ENCODE data around the gene SOX8. TPM values are rescaled to one million over a fixed set of nuclear protein-coding genes. Genes with fewer than 3 reads are reported as not detected.

Gene SOX8
- total RNA-seq, 8 experiments from 2014 or later = 0.51 to 16.3 (median 4.2) TPM

GRCh38 chr16:970766-971581, 10.6 kb upstream of the SOX8 start, which contains the start of gene LMF1:
LMF1 (minus strand) TSS chr16:970984; CDS start chr16:970980, 4 bp downstream.
- peak; percentile 81 to 93 (median 84) for ATAC-seq (replicated peaks in 6 of 8)
- Histone ChIP-seq H3K4me1 (replicated peaks in 1 of 2) (peaks cover 20 to 33% of the 10 kb centered on the region in 2 donors), H3K27ac (peak within 1 kb of the TSS; percentile 81 to 83), H3K4me3 (peak within 1 kb of the TSS; percentile 61 to 86 (median 77))
- WGBS, 10 experiments = 40% methylated on average over 1 of the region's 71 CpGs; no CpG with 5 or more reads in 9 of the 10 experiments
- in situ Hi-C loops (cut with MboI; ENCODE audit: low pct_unique_long_range_greater_than_20kb in 2 of 9, low sequenced_read_pairs in 9 of 9, unreplicated experiment in 9 of 9) = no loop called here

GRCh38 chr16:971582-971905, 10.0 kb upstream of the SOX8 start:
- Histone ChIP-seq H3K4me1 (replicated peaks in 1 of 2) (peaks cover 25 to 38% of the 10 kb centered on the region in 2 donors), H3K4me3 (no peak overlapping the region), H3K27ac (no peak overlapping the region)
- no peak for ATAC-seq (replicated peaks in 6 of 8)
- in situ Hi-C loops (cut with MboI; ENCODE audit: low pct_unique_long_range_greater_than_20kb in 2 of 9, low sequenced_read_pairs in 9 of 9, unreplicated experiment in 9 of 9) = no loop called here
- 40 to 100% (median 95%) methylated on average over 1 to 4 of the region's 5 CpGs; no CpG with 5 or more reads in 1 of the 10 experiments for WGBS, 10 experiments

- no peak overlapping the region for H3K27ac ChIP-seq
- in situ Hi-C loops (cut with MboI; ENCODE audit: low pct_unique_long_range_greater_than_20kb in 2 of 9, low sequenced_read_pairs in 9 of 9, unreplicated experiment in 9 of 9) = no loop called here
- H3K4me3 ChIP-seq = no peak overlapping the region
- peaks cover 30 to 43% of the 10 kb centered on the region in 2 donors for H3K4me1 ChIP-seq (replicated peaks in 1 of 2)
- WGBS, 10 experiments = 57 to 100% (median 91%) methylated on average over 2 to 6 of the region's 8 CpGs
- ATAC-seq (replicated peaks in 6 of 8) = no peak
These were observed 9.6 kb upstream of the SOX8 start for GRCh38 chr16:971981-972315.

- no peak for ATAC-seq (replicated peaks in 6 of 8)
- in situ Hi-C loops (cut with MboI; ENCODE audit: low pct_unique_long_range_greater_than_20kb in 2 of 9, low sequenced_read_pairs in 9 of 9, unreplicated experiment in 9 of 9) = no loop called here
- Histone ChIP-seq H3K4me3 (no peak overlapping the region), H3K4me1 (replicated peaks in 1 of 2) (peaks cover 35 to 48% of the 10 kb centered on the region in 2 donors), H3K27ac (no peak overlapping the region)
- 56 to 100% (median 84%) methylated on average over 3 to 13 of the region's 32 CpGs; no CpG with 5 or more reads in 4 of the 10 experiments for WGBS, 10 experiments
These were observed 9.1 kb upstream of the SOX8 start for GRCh38 chr16:972316-973002.

GRCh38 chr16:973366-973765, 8.2 kb upstream of the SOX8 start:
- no peak for ATAC-seq (replicated peaks in 6 of 8)
- Histone ChIP-seq H3K4me1 (replicated peaks in 1 of 2) (peaks cover 40 to 52% of the 10 kb centered on the region in 2 donors), H3K27ac (no peak overlapping the region), H3K4me3 (no peak overlapping the region)
- in situ Hi-C loops (cut with MboI; ENCODE audit: low pct_unique_long_range_greater_than_20kb in 2 of 9, low sequenced_read_pairs in 9 of 9, unreplicated experiment in 9 of 9) = no loop called here
- WGBS, 10 experiments = 80 to 100% methylated on average over 1 to 2 of the region's 17 CpGs; no CpG with 5 or more reads in 8 of the 10 experiments

- in situ Hi-C loops (cut with MboI; ENCODE audit: low pct_unique_long_range_greater_than_20kb in 2 of 9, low sequenced_read_pairs in 9 of 9, unreplicated experiment in 9 of 9) = no loop called here
- H3K4me3 ChIP-seq = no peak overlapping the region
- WGBS, 10 experiments = 58 to 96% (median 91%) methylated on average over 4 to 14 of the region's 21 CpGs; no CpG with 5 or more reads in 3 of the 10 experiments
- no peak overlapping the region for H3K27ac ChIP-seq
- ATAC-seq (replicated peaks in 6 of 8) = no peak
- H3K4me1 ChIP-seq (replicated peaks in 1 of 2) = peaks cover 40 to 52% of the 10 kb centered on the region in 2 donors
These were observed 7.5 kb upstream of the SOX8 start for GRCh38 chr16:974001-974601.

- Histone ChIP-seq H3K4me3 (no peak overlapping the region), H3K27ac (no peak overlapping the region), H3K4me1 (replicated peaks in 1 of 2) (peaks cover 40 to 52% of the 10 kb centered on the region in 2 donors)
- WGBS, 10 experiments = 33 to 85% (median 40%) methylated on average over 1 to 5 of the region's 26 CpGs; no CpG with 5 or more reads in 7 of the 10 experiments
- in situ Hi-C loops (cut with MboI; ENCODE audit: low pct_unique_long_range_greater_than_20kb in 2 of 9, low sequenced_read_pairs in 9 of 9, unreplicated experiment in 9 of 9) = no loop called here
- no peak for ATAC-seq (replicated peaks in 6 of 8)
These were observed 6.8 kb upstream of the SOX8 start for GRCh38 chr16:974611-975261.

- no peak for ATAC-seq (replicated peaks in 6 of 8)
- no peak overlapping the region for H3K4me3 ChIP-seq
- H3K4me1 ChIP-seq (replicated peaks in 1 of 2) = peaks cover 42 to 57% of the 10 kb centered on the region in 2 donors
- in situ Hi-C loops (cut with MboI; ENCODE audit: low pct_unique_long_range_greater_than_20kb in 2 of 9, low sequenced_read_pairs in 9 of 9, unreplicated experiment in 9 of 9) = no loop called here
- no peak overlapping the region for H3K27ac ChIP-seq
- WGBS, 10 experiments = 81 to 100% (median 88%) methylated on average over 1 to 8 of the region's 12 CpGs; no CpG with 5 or more reads in 4 of the 10 experiments
These were observed 6.3 kb upstream of the SOX8 start for GRCh38 chr16:975291-975690.

- ATAC-seq (replicated peaks in 6 of 8) = peak in 3 of 8 experiments; percentile 2 to 3 (median 2)
- Histone ChIP-seq H3K27ac (peak overlapping the region; percentile 50 to 51), H3K4me1 (replicated peaks in 1 of 2) (peaks cover 46 to 56% of the 10 kb centered on the region in 2 donors), H3K4me3 (no peak overlapping the region)
- in situ Hi-C loops (cut with MboI; ENCODE audit: low pct_unique_long_range_greater_than_20kb in 2 of 9, low sequenced_read_pairs in 9 of 9, unreplicated experiment in 9 of 9) = no loop called here
- 60 to 80% (median 79%) methylated on average over 1 to 10 of the region's 24 CpGs; no CpG with 5 or more reads in 5 of the 10 experiments for WGBS, 10 experiments
These were observed 5.1 kb upstream of the SOX8 start for GRCh38 chr16:976389-976931.

GRCh38 chr16:977081-977701, 4.4 kb upstream of the SOX8 start:
- peaks cover 46 to 55% of the 10 kb centered on the region in 2 donors for H3K4me1 ChIP-seq (replicated peaks in 1 of 2)
- in situ Hi-C loops (cut with MboI; ENCODE audit: low pct_unique_long_range_greater_than_20kb in 2 of 9, low sequenced_read_pairs in 9 of 9, unreplicated experiment in 9 of 9) = no loop called here
- peak overlapping the region in 1 of 5 donors; percentile 9 for H3K4me3 ChIP-seq
- peak overlapping the region; percentile 50 to 51 for H3K27ac ChIP-seq
- WGBS, 10 experiments = 0 to 73% (median 6%) methylated on average over 1 to 3 of the region's 28 CpGs; no CpG with 5 or more reads in 7 of the 10 experiments
- peak in 5 of 8 experiments; percentile 1 to 31 (median 11) for ATAC-seq (replicated peaks in 6 of 8)

GRCh38 chr16:977896-978295, 3.7 kb upstream of the SOX8 start:
- 33 to 84% (median 77%) methylated on average over 1 to 6 of the region's 8 CpGs; no CpG with 5 or more reads in 4 of the 10 experiments for WGBS, 10 experiments
- Histone ChIP-seq H3K4me1 (replicated peaks in 1 of 2) (peaks cover 46 to 50% of the 10 kb centered on the region in 2 donors), H3K27ac (peak overlapping the region in 1 of 2 donors; percentile 16), H3K4me3 (no peak overlapping the region)
- in situ Hi-C loops (cut with MboI; ENCODE audit: low pct_unique_long_range_greater_than_20kb in 2 of 9, low sequenced_read_pairs in 9 of 9, unreplicated experiment in 9 of 9) = no loop called here
- ATAC-seq (replicated peaks in 6 of 8) = no peak

GRCh38 chr16:978403-978802, 3.2 kb upstream of the SOX8 start:
- Histone ChIP-seq H3K4me3 (peak overlapping the region in 2 of 5 donors; percentile 13 to 78), H3K27ac (peak overlapping the region in 1 of 2 donors; percentile 16), H3K4me1 (replicated peaks in 1 of 2) (peaks cover 46 to 50% of the 10 kb centered on the region in 2 donors)
- ATAC-seq (replicated peaks in 6 of 8) = peak in 5 of 8 experiments; percentile 4 to 28 (median 21)
- WGBS, 10 experiments = 73% methylated on average over 3 of the region's 9 CpGs; no CpG with 5 or more reads in 9 of the 10 experiments
- in situ Hi-C loops (cut with MboI; ENCODE audit: low pct_unique_long_range_greater_than_20kb in 2 of 9, low sequenced_read_pairs in 9 of 9, unreplicated experiment in 9 of 9) = no loop called here

Measured in motor neuron (in vitro differentiated cells).